ENCODE data around the gene TAF15. TPM values are rescaled to one million over a fixed set of nuclear protein-coding genes. Genes with fewer than 3 reads are reported as not detected.

TAF15 gene
- total and polyA plus RNA-seq, 2 donors (not counting 1 experiment from before 2014, with no cell fraction given), result 22.9 to 84.1 TPM

- Histone ChIP-seq H4K20me1 (ENCODE audit: control insufficient read depth, extremely low read depth, insufficient read depth, low read length) (no peaks in the 10 kb centered on the region), H3K9ac (ENCODE audit: insufficient read depth, low read length) (no peak overlapping the region), H3K9me3 (ENCODE audit: control insufficient read depth, insufficient read depth, low read depth, low read length) (no peaks in the 10 kb centered on the region), H3K36me3 (ENCODE audit: control insufficient read depth, insufficient read depth, low read length) (no peaks in the 10 kb centered on the region), H3K27ac (ENCODE audit: insufficient read depth, low read length) (no peak overlapping the region), H3K79me2 (ENCODE audit: control insufficient read depth, insufficient read depth, low read length) (no peaks in the 10 kb centered on the region), H3K27me3 (ENCODE audit: control insufficient read depth, insufficient read depth, low read length) (peaks cover 11% of the 10 kb centered on the region), H3K4me1 (ENCODE audit: control insufficient read depth, extremely low read depth, insufficient read depth, low read length) (peaks cover 14% of the 10 kb centered on the region), H2AFZ (ENCODE audit: low read length) (no peak overlapping the region), H3K4me3 (replicated peaks in 1 of 4; ENCODE audit: control extremely low read depth in 1 of 4, insufficient read depth in 1 of 4, low read depth in 3 of 4, low read length in 4 of 4) (no peak overlapping the region), H3K4me2 (ENCODE audit: extremely low read depth, insufficient read depth, low read length) (no peak overlapping the region)
- no peak for DNase-seq (ENCODE audit: low read depth in 2 of 2)
- TF ChIP-seq CTCF (conservative IDR thresholded peaks at IDR 0.05 in 1 of 2, IDR thresholded peaks at IDR 0.05 in 1 of 2; ENCODE audit: low read depth in 1 of 2, low read length in 2 of 2), result no peak
- no peak for TF ChIP-seq EZH2 (IDR thresholded peaks at IDR 0.05; ENCODE audit: low read length, missing control alignments)
Observed at GRCh38 chr17:35775583-35775982, 33.7 kb upstream of the TAF15 start.

DNA sequence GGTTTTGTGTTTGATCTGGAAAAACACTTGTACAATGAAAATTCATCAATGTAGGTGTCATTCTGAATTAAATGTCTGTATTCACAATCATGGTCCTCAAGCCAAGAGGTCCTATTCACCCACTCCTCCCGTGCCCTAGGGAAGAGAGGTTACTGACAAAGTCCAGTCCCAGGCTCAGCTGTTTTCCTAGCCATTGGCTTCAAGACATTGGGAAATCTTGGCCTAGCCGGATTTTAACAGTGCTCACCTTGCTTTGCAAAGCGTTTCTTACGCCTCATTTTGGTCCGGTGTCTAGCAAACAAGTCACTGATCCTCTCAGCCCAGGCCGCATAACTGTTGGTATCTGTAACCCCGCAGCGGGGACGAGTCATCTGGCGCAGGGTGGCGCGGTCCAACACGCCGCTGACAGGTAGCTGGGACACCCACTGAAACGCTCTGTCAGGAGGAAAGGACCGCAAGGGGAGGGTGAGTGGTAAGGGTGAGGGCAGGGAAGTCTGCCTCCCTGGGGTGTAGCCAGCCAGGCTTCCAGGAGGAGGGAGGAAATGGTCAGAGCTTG, 30.6 kb upstream of the TAF15 start:
- Histone ChIP-seq H3K27me3 (ENCODE audit: control insufficient read depth, insufficient read depth, low read length) (peaks cover 15% of the 10 kb centered on the region), H2AFZ (ENCODE audit: low read length) (no peak overlapping the region), H3K36me3 (ENCODE audit: control insufficient read depth, insufficient read depth, low read length) (no peaks in the 10 kb centered on the region), H3K9me3 (ENCODE audit: control insufficient read depth, insufficient read depth, low read depth, low read length) (no peaks in the 10 kb centered on the region), H3K4me1 (ENCODE audit: control insufficient read depth, extremely low read depth, insufficient read depth, low read length) (peaks cover 13% of the 10 kb centered on the region), H3K79me2 (ENCODE audit: control insufficient read depth, insufficient read depth, low read length) (no peaks in the 10 kb centered on the region), H3K9ac (ENCODE audit: insufficient read depth, low read length) (no peak overlapping the region), H3K4me3 (replicated peaks in 1 of 4; ENCODE audit: control extremely low read depth in 1 of 4, insufficient read depth in 1 of 4, low read depth in 3 of 4, low read length in 4 of 4) (no peak overlapping the region), H3K27ac (ENCODE audit: insufficient read depth, low read length) (no peak overlapping the region), H3K4me2 (ENCODE audit: extremely low read depth, insufficient read depth, low read length) (no peak overlapping the region), H4K20me1 (ENCODE audit: control insufficient read depth, extremely low read depth, insufficient read depth, low read length) (no peaks in the 10 kb centered on the region)
- TF ChIP-seq CTCF (conservative IDR thresholded peaks at IDR 0.05 in 1 of 2, IDR thresholded peaks at IDR 0.05 in 1 of 2; ENCODE audit: low read depth in 1 of 2, low read length in 2 of 2) (no peak), EZH2 (IDR thresholded peaks at IDR 0.05; ENCODE audit: low read length, missing control alignments) (no peak)
- peak; percentile 38 for DNase-seq (ENCODE audit: low read depth in 2 of 2)

- H3K79me2 ChIP-seq (ENCODE audit: control insufficient read depth, insufficient read depth, low read length), result no peaks in the 10 kb centered on the region
- H3K27ac ChIP-seq (ENCODE audit: insufficient read depth, low read length), result no peak overlapping the region
- H4K20me1 ChIP-seq (ENCODE audit: control insufficient read depth, extremely low read depth, insufficient read depth, low read length), result no peaks in the 10 kb centered on the region
- no peak overlapping the region for H3K9ac ChIP-seq (ENCODE audit: insufficient read depth, low read length)
- H2AFZ ChIP-seq (ENCODE audit: low read length), result no peak overlapping the region
- H3K4me3 ChIP-seq (replicated peaks in 1 of 4; ENCODE audit: control extremely low read depth in 1 of 4, insufficient read depth in 1 of 4, low read depth in 3 of 4, low read length in 4 of 4), result no peak overlapping the region
- peaks cover 10% of the 10 kb centered on the region for H3K27me3 ChIP-seq (ENCODE audit: control insufficient read depth, insufficient read depth, low read length)
- H3K9me3 ChIP-seq (ENCODE audit: control insufficient read depth, insufficient read depth, low read depth, low read length), result no peaks in the 10 kb centered on the region
- TF ChIP-seq EZH2 (IDR thresholded peaks at IDR 0.05; ENCODE audit: low read length, missing control alignments) (no peak), CTCF (conservative IDR thresholded peaks at IDR 0.05 in 1 of 2, IDR thresholded peaks at IDR 0.05 in 1 of 2; ENCODE audit: low read depth in 1 of 2, low read length in 2 of 2) (no peak)
- no peaks in the 10 kb centered on the region for H3K36me3 ChIP-seq (ENCODE audit: control insufficient read depth, insufficient read depth, low read length)
- H3K4me2 ChIP-seq (ENCODE audit: extremely low read depth, insufficient read depth, low read length), result no peak overlapping the region
- no peak for DNase-seq (ENCODE audit: low read depth in 2 of 2)
- peaks cover 13% of the 10 kb centered on the region for H3K4me1 ChIP-seq (ENCODE audit: control insufficient read depth, extremely low read depth, insufficient read depth, low read length)
Observed at GRCh38 chr17:35780950-35781349, 28.3 kb upstream of the TAF15 start.
